ENCODE results near the gene HNRNPCL2.
"Not testable (repeated sequence)": the region's sequence is repeated elsewhere in the genome, so short reads cannot be mapped to it uniquely, and the experiment has no call there.

Gene HNRNPCL2

DNA sequence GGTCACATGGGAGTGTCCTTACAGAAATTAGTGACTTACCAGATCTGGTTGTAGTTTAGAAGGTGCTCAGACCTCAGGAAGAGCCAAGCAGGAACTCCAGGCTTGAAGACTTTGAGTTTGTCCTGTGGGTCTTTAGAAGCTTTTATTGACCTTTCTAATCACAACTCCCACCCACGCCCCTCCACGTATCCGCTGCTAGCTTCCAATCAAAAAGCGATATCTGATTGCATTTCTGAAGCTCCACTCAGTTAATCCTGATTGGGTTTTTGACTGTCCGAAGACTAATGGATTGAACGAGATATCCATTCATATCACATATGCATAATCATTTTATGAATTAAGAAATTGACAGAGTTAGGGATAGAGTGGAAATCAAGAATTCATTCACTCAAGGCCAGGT is at the start of gene HNRNPCL2:
TSS of gene HNRNPCL2 (minus strand) at position 101 of the 400 bp plus-strand sequence. CDS start 454 bp downstream, outside the sequence.
- H4K20me1 ChIP-seq (ENCODE audit: control insufficient read depth, insufficient read depth, low read depth, low read length); H3K4me3 ChIP-seq (ENCODE audit: low read length): not testable (repeated sequence)

GRCh38 chr1:13165531-13165930 is 48.9 kb upstream of the HNRNPCL2 start, which contains the start of gene HNRNPCL4:
TSS of gene HNRNPCL4 (minus strand) at chr1:13165631. CDS start at chr1:13165467, 164 bp downstream.
- H3F3A ChIP-seq (ENCODE audit: control insufficient read depth, insufficient read depth); H3K4me2 ChIP-seq (ENCODE audit: low read length); H3K27me3 ChIP-seq (ENCODE audit: control insufficient read depth, low read length); H3K36me3 ChIP-seq (ENCODE audit: control insufficient read depth, low read length); H3K4me1 ChIP-seq (ENCODE audit: control insufficient read depth, low read length); H3K9me3 ChIP-seq (ENCODE audit: control insufficient read depth, insufficient read depth, low read length); H4K20me1 ChIP-seq (ENCODE audit: control insufficient read depth, insufficient read depth, low read depth, low read length); H3K4me3 ChIP-seq (ENCODE audit: low read length); H3K9me2 ChIP-seq (replicated peaks; ENCODE audit: control insufficient read depth, low read length); H3K27ac ChIP-seq (ENCODE audit: low read depth, low read length); H3K79me2 ChIP-seq (ENCODE audit: control insufficient read depth, low read length): not testable (repeated sequence)

More for the DNA sequence above, at the start of gene HNRNPCL2:
- not testable (repeated sequence) for H3K9me2 ChIP-seq (replicated peaks; ENCODE audit: control insufficient read depth, low read length); H3K4me2 ChIP-seq (ENCODE audit: low read length); H3F3A ChIP-seq (ENCODE audit: control insufficient read depth, insufficient read depth); H3K27ac ChIP-seq (ENCODE audit: low read depth, low read length); H3K27me3 ChIP-seq (ENCODE audit: control insufficient read depth, low read length); H3K9me3 ChIP-seq (ENCODE audit: control insufficient read depth, insufficient read depth, low read length); H3K36me3 ChIP-seq (ENCODE audit: control insufficient read depth, low read length); H3K4me1 ChIP-seq (ENCODE audit: control insufficient read depth, low read length); H3K79me2 ChIP-seq (ENCODE audit: control insufficient read depth, low read length)

- H3K4me2 ChIP-seq (ENCODE audit: low read length); H3K27me3 ChIP-seq (ENCODE audit: control insufficient read depth, low read length); H3K4me3 ChIP-seq (ENCODE audit: low read length); H3F3A ChIP-seq (ENCODE audit: control insufficient read depth, insufficient read depth); H3K4me1 ChIP-seq (ENCODE audit: control insufficient read depth, low read length); H3K9me2 ChIP-seq (replicated peaks; ENCODE audit: control insufficient read depth, low read length); H3K36me3 ChIP-seq (ENCODE audit: control insufficient read depth, low read length); H4K20me1 ChIP-seq (ENCODE audit: control insufficient read depth, insufficient read depth, low read depth, low read length); H3K79me2 ChIP-seq (ENCODE audit: control insufficient read depth, low read length); H3K27ac ChIP-seq (ENCODE audit: low read depth, low read length); H3K9me3 ChIP-seq (ENCODE audit: control insufficient read depth, insufficient read depth, low read length): not testable (repeated sequence)
These were observed 39.3 kb upstream of the HNRNPCL2 start, which contains the start of gene PRAMEF26 for GRCh38 chr1:13155909-13156308. TSS of gene PRAMEF26 (minus strand) at chr1:13156009. CDS start at chr1:13153095, 2,914 bp downstream.

- H3F3A ChIP-seq (ENCODE audit: control insufficient read depth, insufficient read depth); H4K20me1 ChIP-seq (ENCODE audit: control insufficient read depth, insufficient read depth, low read depth, low read length); H3K9me2 ChIP-seq (replicated peaks; ENCODE audit: control insufficient read depth, low read length); H3K9me3 ChIP-seq (ENCODE audit: control insufficient read depth, insufficient read depth, low read length); H3K79me2 ChIP-seq (ENCODE audit: control insufficient read depth, low read length); H3K36me3 ChIP-seq (ENCODE audit: control insufficient read depth, low read length); H3K4me2 ChIP-seq (ENCODE audit: low read length); H3K4me3 ChIP-seq (ENCODE audit: low read length); H3K27me3 ChIP-seq (ENCODE audit: control insufficient read depth, low read length); H3K27ac ChIP-seq (ENCODE audit: low read depth, low read length); H3K4me1 ChIP-seq (ENCODE audit: control insufficient read depth, low read length): not testable (repeated sequence)
These were observed 46.2 kb downstream of the HNRNPCL2 start, which contains the start of gene PRAMEF25 for GRCh38 chr1:13070474-13070873. TSS of gene PRAMEF25 (plus strand) at chr1:13070774. CDS start at chr1:13073694, 2,920 bp downstream.
